AG04450 (cell line): ENCODE results near the gene RAD9A. TPM values are rescaled to one million over a fixed set of nuclear protein-coding genes. Genes with fewer than 3 reads are reported as not detected.
"Not testable (repeated sequence)": the region's sequence is repeated elsewhere in the genome, so short reads cannot be mapped to it uniquely, and the experiment has no call there.

ENCODE experiments used
- CTCF ChIA-PET: fragments of 300-600, 350-600 bp; formaldehyde crosslinking; extraction: SDS; loops from one replicate; lab custom pipeline; 2022; ENCODE audit warnings: antibody characterized with exemption, inconsistent platforms; lab: Charles Lee
- POLR2A ChIA-PET: fragments of 350-600 bp; formaldehyde crosslinking; extraction: SDS; loops from one replicate; lab custom pipeline; 2021; ENCODE audit warnings: antibody characterized with exemption, inconsistent platforms; lab: Yijun Ruan, JAX
- DNase-seq: peaks from one replicate; pipeline ENCODE4 v3.0.0-alpha.2; 2011; ENCODE audit warnings: low read depth, low spot score
- H3K27ac ChIP-seq: one replicate; pipeline ENCODE4 v1.5.1; 2012; ENCODE audit warnings: low read depth, low read length, control low read depth
- H3K27me3 ChIP-seq: one replicate; pipeline ENCODE4 v1.6.0; 2012; ENCODE audit warnings: low read length; ENCODE audit not compliant: control insufficient read depth, insufficient read depth
- H3K4me3 ChIP-seq: 2 replicates; pipeline ENCODE4 v1.5.1; 2011; ENCODE audit warnings: mild to moderate bottlenecking, low read depth, low read length, control low read depth
- H3K9me3 ChIP-seq: 2 replicates; pipeline ENCODE4 v1.5.1; 2012; ENCODE audit warnings: low read length; ENCODE audit not compliant: control insufficient read depth, insufficient read depth
- CTCF ChIP-seq: IDR thresholded peaks from 2 replicates; pipeline ENCODE4 v1.5.1; 2011; ENCODE audit warnings: low read depth, low read length, control low read depth, inconsistent platforms
- polyA plus RNA-seq: library from polyadenylated mRNA; depleted of rRNA; stranded (reverse); fragments of >200 nt; gene quantifications from 2 replicates; pipeline ENCODE4 v1.2.3, GENCODE V29; 2011

The RAD9A gene
- polyA plus RNA-seq, 1 experiment: 3.2 TPM

- no peaks in the 10 kb centered on the region for H3K9me3 ChIP-seq
- H3K27me3 ChIP-seq: no peaks in the 10 kb centered on the region
- no peak overlapping the region for H3K27ac ChIP-seq
- TF ChIP-seq CTCF: no peak
- ChIA-PET CTCF (no interaction called here), POLR2A (interaction anchor here (0.6 kb wide), 1 partner anchor 14 kb away, joined by 5 read pairs; no protein-coding TSS in a partner anchor)
- H3K4me3 ChIP-seq: no peak overlapping the region
- no peak for DNase-seq
These were observed 32.3 kb downstream of the RAD9A start for GRCh38 chr11:67423891-67424613.

GRCh38 chr11:67427364-67427859, 35.6 kb downstream of the RAD9A start:
- peak overlapping the region; percentile 39 for H3K27ac ChIP-seq

GRCh38 chr11:67428052-67429001, 36.5 kb downstream of the RAD9A start, which contains the start of gene RPS6KB2:
TSS of gene RPS6KB2 (plus strand) at chr11:67428494. CDS start at chr11:67428546, 52 bp downstream.
- CTCF ChIA-PET: interaction anchor here (1.6 to 2.4 kb wide), 2 partner anchors 27 to 77 kb away, joined by 4 to 9 read pairs; partner anchors contain the start of gene PPP1CA
- TF ChIP-seq CTCF: no peak
- H3K4me3 ChIP-seq: peak within 1 kb of the TSS; percentile 96
- no peaks in the 10 kb centered on the region for H3K27me3 ChIP-seq
- peak; percentile 89 for DNase-seq
- H3K27ac ChIP-seq: peak within 1 kb of the TSS; percentile 39
- POLR2A ChIA-PET: interaction anchor here (0.7 to 1.0 kb wide), 5 partner anchors 10 to 71 kb away, joined by 3 read pairs; partner anchors contain the start of genes AIP, PPP1CA and PTPRCAP
- H3K9me3 ChIP-seq: no peaks in the 10 kb centered on the region

More at GRCh38 chr11:67427364-67427859, 35.6 kb downstream of the RAD9A start:
- ChIA-PET CTCF (interaction anchor here (2.4 kb wide), 1 partner anchor 26 kb away, joined by 9 read pairs; the partner anchor contains the start of gene PPP1CA), POLR2A (interaction anchor here (0.9 kb wide), 1 partner anchor 27 kb away, joined by 3 read pairs; no protein-coding TSS in a partner anchor)
- DNase-seq, H3K27me3 ChIP-seq, H3K9me3 ChIP-seq: not testable (repeated sequence)
- H3K4me3 ChIP-seq: peak overlapping the region; percentile 96

- ChIA-PET CTCF (interaction anchor here (1.6 to 2.4 kb wide), 2 partner anchors 28 to 78 kb away, joined by 4 to 9 read pairs; partner anchors contain the start of gene PPP1CA), POLR2A (interaction anchor here (0.7 to 1.0 kb wide), 2 partner anchors 54 to 72 kb away, joined by 3 read pairs; partner anchors contain the start of gene AIP)
These were observed 37.4 kb downstream of the RAD9A start for GRCh38 chr11:67429038-67429668.

More at GRCh38 chr11:67429038-67429668, 37.4 kb downstream of the RAD9A start:
- Histone ChIP-seq H3K27me3 (no peaks in the 10 kb centered on the region), H3K27ac (no peak overlapping the region), H3K9me3 (no peaks in the 10 kb centered on the region), H3K4me3 (peak overlapping the region; percentile 96)
- TF ChIP-seq CTCF: no peak
- DNase-seq: no peak
